Activated B cell treated with CpG ODN at 0.5 μM for 24 hours (primary cell): ENCODE measurements around the gene TMBIM4. TPM values are rescaled to one million over a fixed set of nuclear protein-coding genes. Genes with fewer than 3 reads are reported as not detected.

Source experiments
- ATAC-seq: fragments of 200-7000 bp; cut with Tn5 transposase; one replicate; pipeline ENCODE4 v1.10.0; 2021; ENCODE audit warnings: low read depth, mild to moderate bottlenecking, moderate library complexity
- CTCF ChIA-PET: fragments of 350-600 bp; sonication (Branson Sonifier 250); formaldehyde crosslinking; loops from one replicate; lab custom pipeline; 2021; ENCODE audit warnings: antibody characterized with exemption; lab: Charles Lee
- POLR2A ChIA-PET: fragments of 350-600 bp; sonication (Branson Sonifier 250); formaldehyde crosslinking; loops from one replicate; lab custom pipeline; 2021; ENCODE audit warnings: antibody characterized with exemption; lab: Charles Lee
- DNase-seq: peaks from one replicate; pipeline ENCODE4 v3.0.0; 2022
- H3K27ac Mint-ChIP-seq: one replicate; pipeline ENCODE4 v1.8.0; 2020; ENCODE audit warnings: mixed read lengths
- H3K27me3 Mint-ChIP-seq: one replicate; pipeline ENCODE4 v1.8.0; 2021; ENCODE audit warnings: mixed read lengths
- H3K36me3 Mint-ChIP-seq: one replicate; pipeline ENCODE4 v1.8.0; 2021; ENCODE audit warnings: low read depth, mixed read lengths
- H3K4me1 Mint-ChIP-seq: one replicate; pipeline ENCODE4 v1.8.0; 2021; ENCODE audit warnings: mixed read lengths
- H3K4me3 Mint-ChIP-seq: one replicate; pipeline ENCODE4 v1.8.0; 2020; ENCODE audit warnings: mild to moderate bottlenecking, mixed read lengths
- H3K9me3 Mint-ChIP-seq: one replicate; pipeline ENCODE4 v1.8.0; 2020; ENCODE audit warnings: mixed read lengths
- CTCF ChIP-seq: fragments of 200-600 bp; IDR thresholded peaks from one replicate; pipeline ENCODE4 v1.8.0; 2022; ENCODE audit warnings: antibody characterized with exemption, mild to moderate bottlenecking
- intact Hi-C: fragments of 100-400 bp; cut with micrococcal nuclease; formaldehyde crosslinking; loops from one replicate; pipeline ENCODE4 v1.15.1; 2024
- total RNA-seq: library from RNA; stranded (reverse); gene quantifications from 2 replicates; pipeline ENCODE4 v1.2.3, GENCODE V29; 2022

The TMBIM4 gene
- total RNA-seq, 1 donor from 2014 or later, result 93.5 TPM

DNA sequence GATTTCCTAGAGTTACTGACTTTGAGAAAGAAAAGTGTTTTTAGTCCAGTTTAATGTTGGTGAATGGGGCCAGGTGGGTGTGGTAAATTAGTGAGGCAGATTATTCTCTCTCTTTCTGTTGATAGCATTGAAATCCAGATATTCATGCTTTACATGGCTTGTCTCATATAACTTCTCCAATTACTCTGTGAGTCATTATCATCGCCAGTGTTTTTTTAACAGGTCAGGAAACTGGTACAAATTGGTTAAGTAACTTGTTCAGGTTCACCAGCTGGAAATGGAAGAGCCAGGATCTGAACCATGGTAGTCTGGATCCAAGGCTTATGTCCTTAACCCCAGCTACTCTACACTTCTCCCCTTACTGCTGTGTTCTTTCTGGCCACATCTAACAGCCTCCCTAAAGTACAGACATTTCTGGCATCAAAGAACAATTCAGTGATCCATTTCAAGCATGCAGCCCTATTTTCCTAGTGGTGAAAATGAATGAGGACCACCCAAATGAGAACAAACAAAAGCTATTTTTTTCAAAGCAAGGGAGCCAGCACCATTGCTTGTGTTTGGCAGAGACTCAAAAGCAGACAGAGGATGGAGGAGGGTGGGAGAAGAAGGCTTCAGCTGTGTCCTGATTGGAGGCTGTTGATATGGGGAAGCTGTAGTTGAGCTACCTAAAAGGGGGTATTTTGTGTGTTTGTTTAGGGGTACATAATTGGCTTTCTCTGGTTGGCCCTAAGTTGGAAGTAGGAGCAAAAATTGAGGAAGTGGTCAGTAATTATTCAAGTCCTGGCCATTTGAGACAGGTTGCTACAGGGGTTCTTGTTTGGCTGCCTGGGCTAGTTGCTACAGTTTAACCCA is 20.9 kb upstream of the TMBIM4 start:
- CTCF ChIA-PET, result no interaction called here
- H3K27me3 Mint-ChIP-seq, result peaks cover 19% of the 10 kb centered on the region

DNA sequence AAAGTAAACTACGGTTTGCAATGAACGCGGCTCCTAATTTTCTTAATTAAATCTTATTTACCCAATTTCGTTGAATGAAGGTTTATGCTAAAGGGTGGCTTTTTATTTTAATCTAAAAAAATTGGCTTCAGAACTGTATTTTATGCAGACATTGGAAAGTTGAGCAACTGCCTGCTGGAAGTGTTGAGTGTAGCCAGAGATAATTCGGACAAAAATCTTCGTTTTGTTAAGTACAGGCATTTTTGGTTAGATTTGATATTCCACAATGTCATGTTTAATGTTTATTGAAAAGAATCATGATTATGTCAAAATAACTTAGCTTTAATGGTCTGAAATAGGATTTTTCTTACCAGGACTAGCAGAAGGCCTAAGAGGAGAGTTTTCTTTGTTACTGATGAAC is 20.1 kb upstream of the TMBIM4 start:
- Mint-ChIP-seq H3K27me3 (peaks cover 16% of the 10 kb centered on the region), H3K27ac (no peak overlapping the region), H3K9me3 (no peaks in the 10 kb centered on the region), H3K36me3 (no peaks in the 10 kb centered on the region), H3K4me3 (peak overlapping the region; percentile 79), H3K4me1 (peaks cover 42% of the 10 kb centered on the region)
- ATAC-seq (no peak), DNase-seq (no peak)
- intact Hi-C loops, result loop anchor here (1.0 kb wide), 2 partner anchors 7 to 21 kb away; partner anchors contain the start of gene TMBIM4
- ChIA-PET POLR2A (interaction anchor here (1.0 to 5.0 kb wide), 3 partner anchors 20 to 31 kb away, joined by 3 to 34 read pairs (median 4); partner anchors contain the start of gene TMBIM4), CTCF (no interaction called here)
- no peak for TF ChIP-seq CTCF

More for the DNA sequence above, 20.9 kb upstream of the TMBIM4 start:
- POLR2A ChIA-PET, result interaction anchor here (0.6 to 5.0 kb wide), 3 partner anchors 21 to 45 kb away, joined by 3 to 34 read pairs (median 5); partner anchors contain the start of gene TMBIM4
- peak overlapping the region; percentile 67 for H3K27ac Mint-ChIP-seq
- no peak for TF ChIP-seq CTCF
- intact Hi-C loops, result no loop called here
- no peaks in the 10 kb centered on the region for H3K9me3 Mint-ChIP-seq
- peaks cover 48% of the 10 kb centered on the region for H3K4me1 Mint-ChIP-seq
- peak overlapping the region; percentile 79 for H3K4me3 Mint-ChIP-seq
- peak; percentile 36 for ATAC-seq
- no peak for DNase-seq
- H3K36me3 Mint-ChIP-seq, result no peaks in the 10 kb centered on the region

- peaks cover 18% of the 10 kb centered on the region for H3K27me3 Mint-ChIP-seq
- ChIA-PET POLR2A (interaction anchor here (0.6 to 5.0 kb wide), 3 partner anchors 9 to 28 kb away, joined by 4 to 34 read pairs (median 4); partner anchors contain the start of gene TMBIM4), CTCF (interaction anchor here (1.1 kb wide), 1 partner anchor 20 kb away, joined by 4 read pairs; the partner anchor contains the start of gene TMBIM4)
- ATAC-seq, result no peak
- peak overlapping the region; percentile 79 for H3K4me3 Mint-ChIP-seq
- H3K4me1 Mint-ChIP-seq, result peaks cover 40% of the 10 kb centered on the region
- peaks cover 4% of the 10 kb centered on the region for H3K9me3 Mint-ChIP-seq
- H3K27ac Mint-ChIP-seq, result peak overlapping the region; percentile 38
- no peaks in the 10 kb centered on the region for H3K36me3 Mint-ChIP-seq
- no peak for DNase-seq
- no peak for TF ChIP-seq CTCF
- intact Hi-C loops, result loop anchor here (1.0 kb wide), 2 partner anchors 8 to 20 kb away; partner anchors contain the start of gene TMBIM4
Measured at GRCh38 chr12:66189486-66189843, 19.7 kb upstream of the TMBIM4 start.

- Mint-ChIP-seq H3K4me3 (peak within 1 kb of the TSS; percentile 79), H3K27me3 (peaks cover 21% of the 10 kb centered on the region), H3K36me3 (no peaks in the 10 kb centered on the region), H3K9me3 (peaks cover 6% of the 10 kb centered on the region), H3K27ac (peak within 1 kb of the TSS; percentile 38), H3K4me1 (peaks cover 34% of the 10 kb centered on the region)
- TF ChIP-seq CTCF, result no peak
- ChIA-PET CTCF (interaction anchor here (0.9 to 1.1 kb wide), 2 partner anchors 19 to 47 kb away, joined by 3 to 4 read pairs; partner anchors contain the start of gene TMBIM4), POLR2A (interaction anchor here (0.6 to 5.0 kb wide), 3 partner anchors 10 to 29 kb away, joined by 4 to 34 read pairs (median 4); partner anchors contain the start of gene TMBIM4)
- ATAC-seq (peak; percentile 59), DNase-seq (peak; percentile 48)
- intact Hi-C loops, result loop anchor here (1.0 kb wide), 3 partner anchors 8 to 58 kb away; partner anchors contain the start of gene TMBIM4
Measured at GRCh38 chr12:66188584-66189485, 19.0 kb upstream of the TMBIM4 start, which contains the start of gene IRAK3. Gene IRAK3 (plus strand): TSS chr12:66189214. CDS start chr12:66189300, 86 bp downstream.
